Naive thymus-derived CD8-positive, alpha-beta T cell (primary cell): ENCODE data around the gene TMEM232. TPM values are rescaled to one million over a fixed set of nuclear protein-coding genes. Genes with fewer than 3 reads are reported as not detected.
"Not testable (repeated sequence)": the region's sequence is repeated elsewhere in the genome, so short reads cannot be mapped to it uniquely, and the experiment has no call there.

ENCODE experiments used
- ATAC-seq, 2 donors: fragments of 150-1000 bp; cut with Tn5 transposase in 1 of 2; sonication (Bioruptor Pico), chemical (Tn5 transposase) in 1 of 2; 1 replicate in 1 of 2; 2 replicates in 1 of 2; pipeline ENCODE4 v1.10.0; 2021; ENCODE audit warnings: mild to moderate bottlenecking in 2 of 2, moderate library complexity in 2 of 2
- POLR2A ChIA-PET: fragments of 350-600 bp; sonication (Branson Sonifier 250); formaldehyde crosslinking; loops from one replicate; lab custom pipeline; 2021; ENCODE audit warnings: antibody characterized with exemption; lab: Charles Lee
- DNase-seq, 10 donors: peaks; one replicate each; pipeline versions ENCODE4 v3.0.0 to v3.0.0-alpha.2; 2020 to 2022
- H3K27ac Mint-ChIP-seq, 10 donors: one replicate each; pipeline ENCODE4 v1.8.0; 2020 to 2022; ENCODE audit warnings: mild to moderate bottlenecking in 10 of 10, mixed read lengths in 10 of 10, moderate library complexity in 4 of 10, inconsistent platforms in 1 of 10
- H3K27me3 Mint-ChIP-seq, 5 donors: one replicate each; pipeline ENCODE4 v1.8.0; 2021 to 2022; ENCODE audit warnings: mixed read lengths in 5 of 5
- H3K36me3 Mint-ChIP-seq, 3 donors: one replicate each; pipeline ENCODE4 v1.8.0; 2020 to 2022; ENCODE audit warnings: mixed read lengths in 3 of 3, mild to moderate bottlenecking in 2 of 3, inconsistent platforms in 1 of 3
- H3K4me1 Mint-ChIP-seq, 4 donors: one replicate each; pipeline ENCODE4 v1.8.0; 2021 to 2022; ENCODE audit warnings: mixed read lengths in 4 of 4
- H3K4me3 Mint-ChIP-seq, 10 donors: one replicate each; pipeline ENCODE4 v1.8.0; 2020 to 2022; ENCODE audit warnings: mild to moderate bottlenecking in 10 of 10, mixed read lengths in 10 of 10, moderate library complexity in 6 of 10, inconsistent platforms in 1 of 10
- H3K9me3 Mint-ChIP-seq, 9 donors: one replicate each; pipeline ENCODE4 v1.8.0; 2020 to 2022; ENCODE audit warnings: mixed read lengths in 9 of 9, mild to moderate bottlenecking in 3 of 9, inconsistent platforms in 1 of 9, moderate library complexity in 1 of 9
- polyA plus RNA-seq, 3 donors: library from polyadenylated mRNA; unstranded; fragments of 300-500 nt; fragmentation: Illumina TruSeq; gene quantifications; one replicate each; pipeline ENCODE4 v1.2.3, GENCODE V29; 2021
- total RNA-seq, 8 experiments: library from RNA in 2 of 8; stranded (reverse) in 2 of 8; gene quantifications; one replicate each; pipeline ENCODE4 v1.2.3 and lab custom pipeline; 2021 to 2026

TMEM232 gene
- total and polyA plus RNA-seq, 5 experiments from 2014 or later = 0.88 to 2.6 (median 1.4) TPM; not detected in 1

DNA sequence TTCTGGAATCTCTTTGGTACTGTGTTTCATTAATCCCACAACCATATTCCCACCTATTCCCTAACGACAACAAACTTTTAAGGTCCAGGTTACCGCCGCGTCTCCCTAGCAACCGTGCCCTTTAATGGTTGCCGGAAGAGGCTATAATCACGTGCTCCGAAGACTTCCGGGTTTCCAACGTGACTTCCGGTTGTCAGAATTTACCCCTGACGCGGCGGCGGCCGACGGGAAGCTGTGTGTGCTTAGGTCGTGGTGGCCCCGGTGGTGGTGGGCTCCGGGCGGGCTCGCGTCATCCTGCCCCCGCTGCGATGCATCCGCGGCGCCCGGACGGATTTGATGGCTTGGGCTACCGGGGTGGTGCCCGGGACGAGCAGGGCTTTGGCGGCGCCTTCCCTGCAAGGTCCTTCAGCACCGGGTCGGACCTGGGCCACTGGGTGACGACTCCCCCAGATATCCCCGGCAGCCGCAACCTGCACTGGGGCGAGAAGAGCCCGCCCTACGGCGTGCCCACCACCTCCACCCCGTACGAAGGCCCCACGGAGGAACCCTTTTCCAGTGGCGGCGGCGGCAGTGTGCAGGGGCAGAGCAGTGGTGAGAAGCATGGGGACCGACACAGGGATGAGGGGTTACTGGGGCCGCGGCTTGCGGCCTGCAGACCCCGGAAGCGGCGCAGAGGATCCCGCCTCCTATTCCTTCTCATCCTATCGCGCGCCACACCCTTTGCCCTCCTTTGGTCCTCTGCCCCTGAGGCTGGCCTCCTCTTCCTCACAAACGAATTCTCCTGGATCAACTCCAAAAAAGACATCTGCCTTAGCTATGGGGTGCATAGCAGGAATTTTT, 12.6 kb upstream of the TMEM232 start, which contains the start of gene SLC25A46:
SLC25A46 (plus strand) TSS at position 196 of the 840 bp plus-strand sequence; CDS start at position 309, 113 bp downstream.
- peaks cover 8 to 38% (median 33%) of the 10 kb centered on the region in 4 donors for H3K4me1 Mint-ChIP-seq
- peaks cover 0 to 11% (median 3%) of the 10 kb centered on the region in 5 donors for H3K27me3 Mint-ChIP-seq
- peak within 1 kb of the TSS; percentile 91 to 100 (median 97) for H3K4me3 Mint-ChIP-seq
- ATAC-seq (peak; percentile 82 to 85), DNase-seq (peak; percentile 76 to 95 (median 89))
- POLR2A ChIA-PET = interaction anchor here (1.4 to 2.5 kb wide), 6 partner anchors 9 to 1329 kb away, joined by 3 to 14 read pairs (median 6); partner anchors contain the start of genes MAN2A1, PJA2, TMEM232 and WDR36
- H3K36me3 Mint-ChIP-seq = peaks cover 0 to 4% (median 0%) of the 10 kb centered on the region in 3 donors
- H3K9me3 Mint-ChIP-seq = no peaks in the 10 kb centered on the region
- peak within 1 kb of the TSS; percentile 88 to 100 (median 98) for H3K27ac Mint-ChIP-seq

DNA sequence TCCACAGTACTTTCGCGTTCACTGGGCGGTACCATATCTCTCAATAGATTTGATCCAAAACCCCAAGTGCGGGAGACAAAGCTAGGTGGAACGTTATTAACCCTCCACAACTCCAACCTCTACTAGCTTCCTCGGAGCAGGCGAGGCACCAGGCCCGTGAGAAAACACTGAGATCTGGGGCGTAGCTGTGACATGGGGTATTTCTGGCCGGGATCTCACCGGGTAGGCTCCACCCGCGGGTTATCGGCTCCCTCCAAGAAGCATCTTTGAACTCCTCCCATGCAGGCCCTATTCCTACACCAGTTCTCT, 12.0 kb upstream of the TMEM232 start:
- Mint-ChIP-seq H3K27me3 (peaks cover 0 to 14% (median 5%) of the 10 kb centered on the region in 5 donors), H3K4me3 (peak overlapping the region; percentile 91 to 100 (median 97)), H3K4me1 (peaks cover 8 to 38% (median 33%) of the 10 kb centered on the region in 4 donors), H3K27ac (peak overlapping the region; percentile 88 to 100 (median 98)), H3K9me3 (no peaks in the 10 kb centered on the region), H3K36me3 (peaks cover 0 to 3% (median 0%) of the 10 kb centered on the region in 3 donors)
- POLR2A ChIA-PET = interaction anchor here (1.4 to 2.5 kb wide), 6 partner anchors 10 to 1329 kb away, joined by 3 to 14 read pairs (median 6); partner anchors contain the start of genes MAN2A1, PJA2, TMEM232 and WDR36
- peak in 1 of 10 donors; percentile 70 for DNase-seq
- peak; percentile 75 to 77 for ATAC-seq

DNA sequence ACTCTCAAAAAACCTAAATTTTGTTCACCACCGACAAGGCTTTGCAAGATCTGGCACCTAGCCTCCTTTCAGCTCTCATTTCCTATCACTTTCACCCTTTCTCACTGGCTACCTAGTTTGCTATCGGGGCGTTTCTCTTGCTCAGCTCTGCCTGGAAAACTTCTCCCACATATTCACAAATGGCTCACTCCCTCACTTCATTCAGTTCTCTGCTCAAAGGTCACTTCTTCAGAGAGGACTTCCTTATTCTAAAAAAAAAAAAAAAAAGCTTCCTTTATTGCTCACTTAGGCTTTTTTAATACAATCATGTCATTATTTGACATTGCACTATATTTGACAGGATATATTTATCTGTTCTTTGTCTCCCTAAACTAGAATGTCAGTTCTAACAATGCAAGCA, 10.3 kb upstream of the TMEM232 start:
- no peak for DNase-seq
- Mint-ChIP-seq H3K9me3 (no peaks in the 10 kb centered on the region), H3K36me3 (peaks cover 0 to 9% (median 6%) of the 10 kb centered on the region in 3 donors), H3K27ac (no peak overlapping the region), H3K4me3 (peak overlapping the region in 1 of 10 donors; percentile 20), H3K27me3 (peaks cover 6 to 27% (median 16%) of the 10 kb centered on the region in 5 donors), H3K4me1 (peaks cover 8 to 35% (median 29%) of the 10 kb centered on the region in 4 donors)
- POLR2A ChIA-PET = interaction anchor here (0.7 kb wide), 1 partner anchor 355 kb away, joined by 4 read pairs; the partner anchor contains the start of gene WDR36
- ATAC-seq = no peak

GRCh38 chr5:110735556-110735955, 9.1 kb upstream of the TMEM232 start:
- Mint-ChIP-seq H3K27me3 (peaks cover 7 to 30% (median 22%) of the 10 kb centered on the region in 5 donors), H3K9me3 (no peaks in the 10 kb centered on the region), H3K27ac (no peak overlapping the region), H3K36me3 (peaks cover 0 to 9% (median 6%) of the 10 kb centered on the region in 3 donors), H3K4me1 (peaks cover 7 to 26% (median 21%) of the 10 kb centered on the region in 4 donors), H3K4me3 (no peak overlapping the region)
- POLR2A ChIA-PET = no interaction called here
- no peak for ATAC-seq
- no peak for DNase-seq

DNA sequence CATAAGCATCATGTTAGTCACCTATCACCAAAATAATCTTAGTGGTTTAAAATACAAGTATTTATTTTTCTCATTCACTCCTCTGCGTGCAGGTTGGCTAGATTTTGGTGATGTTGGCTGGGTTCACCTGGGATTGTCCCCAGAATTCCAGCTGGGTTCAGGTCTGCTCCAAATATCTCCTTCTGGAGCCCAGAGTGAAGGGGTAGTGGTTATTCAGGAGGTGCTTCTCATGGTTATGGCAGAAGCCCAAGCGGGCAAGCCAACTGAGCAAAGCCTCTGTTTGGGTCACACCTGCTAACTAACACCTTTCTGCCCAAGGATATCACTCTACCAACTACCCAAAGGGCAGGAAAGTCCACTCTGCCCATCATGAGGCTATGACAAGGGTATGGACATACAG, 7.6 kb upstream of the TMEM232 start:
- no peak for DNase-seq

DNA sequence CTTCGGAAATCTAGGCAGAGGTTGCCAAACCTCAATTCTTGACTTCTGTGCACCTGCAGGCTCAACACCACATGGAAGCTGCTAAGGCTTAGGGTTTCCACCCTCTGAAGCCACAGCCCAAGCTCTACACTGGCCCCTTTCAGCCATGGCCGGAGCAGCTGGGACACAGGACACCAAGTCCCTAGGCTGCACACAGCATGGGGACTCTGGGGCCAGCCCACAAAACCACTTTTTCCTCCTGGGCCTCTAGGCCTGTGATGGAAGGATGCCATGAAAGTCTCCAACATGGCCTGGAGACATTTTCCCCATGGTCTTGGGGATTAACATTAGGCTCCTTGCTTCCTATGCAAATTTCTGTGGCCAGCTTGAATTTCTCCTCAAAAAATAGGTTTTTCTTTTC, 5.0 kb upstream of the TMEM232 start:
- POLR2A ChIA-PET, DNase-seq: not testable (repeated sequence)

More for the DNA sequence above, 7.6 kb upstream of the TMEM232 start:
- Mint-ChIP-seq H3K4me1 (peaks cover 1 to 13% (median 9%) of the 10 kb centered on the region in 4 donors), H3K27ac (no peak overlapping the region), H3K4me3 (no peak overlapping the region), H3K9me3 (no peaks in the 10 kb centered on the region), H3K36me3 (peaks cover 0 to 9% (median 6%) of the 10 kb centered on the region in 3 donors), H3K27me3 (peaks cover 7 to 36% (median 22%) of the 10 kb centered on the region in 5 donors)
- POLR2A ChIA-PET = no interaction called here
- no peak for ATAC-seq

DNA sequence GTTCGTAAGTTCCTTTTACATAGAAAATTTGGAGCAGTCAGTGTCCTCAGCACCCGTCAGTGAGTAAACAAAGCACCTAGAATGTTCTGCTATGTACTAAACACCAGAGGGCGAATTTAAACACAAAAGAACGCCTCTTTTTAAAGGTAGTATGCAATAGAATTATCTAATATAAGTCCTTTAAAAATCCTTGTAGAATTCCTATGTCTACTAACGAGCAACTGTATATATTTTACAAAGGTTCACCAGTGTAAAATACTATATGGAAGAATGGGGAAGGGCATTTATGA, 499 bp upstream of the TMEM232 start:
- Mint-ChIP-seq H3K4me3 (peak overlapping the region; percentile 79 to 91 (median 87)), H3K27ac (peak overlapping the region in 8 of 10 donors; percentile 20 to 87 (median 51)), H3K4me1 (peaks cover 1 to 9% (median 6%) of the 10 kb centered on the region in 4 donors), H3K36me3 (peaks cover 0 to 2% (median 2%) of the 10 kb centered on the region in 3 donors), H3K27me3 (peaks cover 3 to 14% (median 6%) of the 10 kb centered on the region in 5 donors), H3K9me3 (no peaks in the 10 kb centered on the region)
- no peak for DNase-seq
- peak; percentile 43 to 68 for ATAC-seq
- POLR2A ChIA-PET = interaction anchor here (1.0 to 1.8 kb wide), 2 partner anchors 12 to 1317 kb away, joined by 7 read pairs; partner anchors contain the start of genes PJA2 and SLC25A46

More for the DNA sequence above, 5.0 kb upstream of the TMEM232 start:
- not testable (repeated sequence) for H3K27ac Mint-ChIP-seq, H3K4me1 Mint-ChIP-seq, H3K4me3 Mint-ChIP-seq, ATAC-seq, H3K9me3 Mint-ChIP-seq, H3K36me3 Mint-ChIP-seq
- peaks cover 7 to 32% (median 22%) of the 10 kb centered on the region in 5 donors for H3K27me3 Mint-ChIP-seq

GRCh38 chr5:110718311-110718710, 8.2 kb downstream of the TMEM232 start:
- Mint-ChIP-seq H3K27ac (no peak overlapping the region), H3K36me3 (no peaks in the 10 kb centered on the region), H3K4me3 (no peak overlapping the region), H3K4me1 (no peaks in the 10 kb centered on the region), H3K9me3 (no peaks in the 10 kb centered on the region), H3K27me3 (peaks cover 0 to 11% (median 6%) of the 10 kb centered on the region in 5 donors)
- ATAC-seq (no peak), DNase-seq (no peak)
- POLR2A ChIA-PET = no interaction called here

DNA sequence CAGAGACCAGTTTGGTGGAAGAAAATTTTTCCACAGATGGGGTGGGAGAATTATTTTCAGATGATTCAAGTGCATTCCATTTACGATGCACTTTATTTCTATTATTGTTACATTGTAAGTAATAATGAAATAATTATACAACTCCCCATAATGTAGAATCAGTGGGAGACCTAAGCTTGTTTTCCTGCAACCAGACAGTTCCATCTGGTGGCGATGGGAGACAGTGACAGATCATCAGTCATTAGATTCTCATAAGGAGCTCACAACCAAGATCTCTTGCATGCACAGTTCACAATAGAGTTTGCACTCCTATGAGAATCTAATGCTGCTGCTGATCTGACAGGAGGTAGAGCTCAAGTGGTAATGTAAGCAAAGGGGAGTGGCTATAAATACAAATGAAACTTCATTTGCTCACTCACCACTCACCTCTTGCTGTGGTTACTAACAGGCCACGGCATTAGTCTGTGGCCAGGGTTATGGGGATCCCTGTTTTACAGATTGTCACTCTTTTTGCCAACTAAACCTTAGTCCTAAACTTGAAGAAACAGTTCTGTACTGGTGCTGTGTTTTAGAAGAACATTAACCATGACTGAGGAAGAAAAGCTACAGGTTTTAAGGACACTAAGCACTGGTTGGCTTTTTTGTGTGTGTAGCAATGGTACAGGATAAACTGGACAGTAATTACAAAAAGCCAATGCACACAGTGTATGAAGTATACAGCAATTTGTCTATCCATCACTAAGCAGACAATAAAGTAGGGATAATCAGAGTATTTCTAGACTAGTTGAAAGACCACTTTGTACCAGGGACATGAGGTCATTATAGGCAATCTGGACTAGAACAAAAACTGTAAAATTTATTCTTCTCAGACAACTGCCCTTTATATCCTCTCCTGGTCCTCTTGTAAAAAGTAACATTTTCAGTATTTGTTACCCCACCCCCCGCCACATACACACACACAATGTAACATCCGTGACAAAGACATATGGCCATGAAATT, 9.9 kb downstream of the TMEM232 start:
- H3K9me3 Mint-ChIP-seq = peaks cover 0 to 2% (median 0%) of the 10 kb centered on the region in 9 donors
- no peak overlapping the region for H3K27ac Mint-ChIP-seq
- no peaks in the 10 kb centered on the region for H3K4me1 Mint-ChIP-seq
- H3K4me3 Mint-ChIP-seq = no peak overlapping the region
- DNase-seq (no peak), ATAC-seq (no peak)
- H3K27me3 Mint-ChIP-seq = peaks cover 0 to 14% (median 6%) of the 10 kb centered on the region in 5 donors
- H3K36me3 Mint-ChIP-seq = no peaks in the 10 kb centered on the region
- POLR2A ChIA-PET = no interaction called here

DNA sequence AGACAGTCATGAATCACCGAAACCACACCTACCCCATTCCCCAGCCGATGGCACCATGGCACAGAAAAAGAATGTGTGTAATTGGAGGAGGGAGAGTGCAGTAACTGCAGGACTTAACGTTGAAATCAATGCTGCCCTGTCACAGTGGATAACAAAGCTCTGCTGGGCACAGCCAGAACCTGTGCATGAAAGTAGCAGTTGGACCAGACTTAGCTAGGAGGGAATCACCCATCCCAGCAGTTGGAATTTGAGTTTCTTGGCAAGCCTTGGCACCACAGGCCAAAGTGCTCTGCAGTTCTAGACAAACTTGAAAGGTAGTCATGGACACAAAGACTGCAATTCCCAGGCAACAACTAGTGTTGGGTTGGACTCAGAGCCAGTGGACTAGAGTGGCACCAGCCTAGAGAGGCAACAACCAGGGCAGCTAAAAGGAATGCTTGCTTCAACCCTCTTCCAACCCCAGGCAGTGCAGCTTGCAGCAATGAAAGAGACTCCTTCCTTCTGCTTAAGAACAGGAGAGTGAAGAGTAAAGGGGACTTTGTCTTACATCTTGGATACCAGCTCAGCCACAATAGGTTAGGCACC, 19.1 kb downstream of the TMEM232 start:
- peaks cover 0 to 11% (median 7%) of the 10 kb centered on the region in 3 donors for H3K36me3 Mint-ChIP-seq
- ATAC-seq (no peak), DNase-seq (no peak)
- H3K27ac Mint-ChIP-seq = no peak overlapping the region
- POLR2A ChIA-PET = no interaction called here
- H3K9me3 Mint-ChIP-seq = peaks cover 0 to 2% (median 0%) of the 10 kb centered on the region in 9 donors
- no peak overlapping the region for H3K4me3 Mint-ChIP-seq
- peaks cover 5 to 60% (median 14%) of the 10 kb centered on the region in 5 donors for H3K27me3 Mint-ChIP-seq
- H3K4me1 Mint-ChIP-seq = no peaks in the 10 kb centered on the region

DNA sequence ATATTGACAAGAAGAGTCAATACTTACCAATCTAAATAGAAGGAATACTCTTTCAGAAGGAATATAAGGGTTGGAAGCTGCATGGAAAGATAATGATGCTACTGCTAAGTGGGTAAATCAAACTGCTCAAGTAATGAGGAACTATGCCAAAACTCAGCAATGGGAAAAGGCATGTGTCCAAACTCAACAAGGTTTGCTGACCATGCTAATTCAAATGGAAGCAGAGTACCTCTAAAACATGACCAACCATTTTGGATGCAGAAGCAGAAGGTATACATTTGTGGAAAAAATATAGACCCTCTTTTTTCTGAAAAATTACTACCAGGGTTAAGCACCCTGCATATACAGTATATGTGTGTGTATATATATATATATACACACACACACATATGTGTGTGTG, 21.1 kb downstream of the TMEM232 start:
- no peak for ATAC-seq
- Mint-ChIP-seq H3K9me3 (peaks cover 0 to 2% (median 0%) of the 10 kb centered on the region in 9 donors), H3K4me3 (no peak overlapping the region), H3K27ac (no peak overlapping the region), H3K4me1 (no peaks in the 10 kb centered on the region), H3K36me3 (peaks cover 0 to 11% (median 7%) of the 10 kb centered on the region in 3 donors), H3K27me3 (peaks cover 5 to 47% (median 15%) of the 10 kb centered on the region in 5 donors)
- DNase-seq = no peak
- POLR2A ChIA-PET = no interaction called here
